HepG2 (cell line): ENCODE measurements around the gene GLIS1. TPM values are rescaled to one million over a fixed set of nuclear protein-coding genes. Genes with fewer than 3 reads are reported as not detected.

Experiments
- ATAC-seq: fragments of 200-7000 bp; cut with Tn5 transposase; 3 replicates; pipeline ENCODE4 v1.9.1; 2020; ENCODE audit warnings: mild to moderate bottlenecking, moderate library complexity
- BruUV-seq: library from RNA; stranded (reverse); fragments of 400-500 nt; replicated peaks from 2 replicates; lab custom pipeline; 2021; lab: Mats Ljungman, UMichigan
- CTCF ChIA-PET: fragments of 300-600 bp; formaldehyde crosslinking; extraction: SDS; loops from one replicate; lab custom pipeline; 2021; ENCODE audit warnings: low total read pairs, inconsistent platforms, low intra/inter-chr PET ratio; lab: Yijun Ruan, JAX
- POLR2A ChIA-PET: fragments of 350-600 bp; sonication (Branson Sonifier 250); formaldehyde crosslinking; loops from one replicate; lab custom pipeline; 2020; ENCODE audit warnings: antibody characterized with exemption, inconsistent platforms; lab: Yijun Ruan, JAX
- DNase-seq: peaks from one replicate; pipeline ENCODE4 v3.0.0-alpha.2; 2015; ENCODE audit warnings: low spot score
- FAIRE-seq: peaks from 3 replicates; lab custom pipeline; 2011; peaks lifted over from hg19 to GRCh38; lab: Jason Lieb, UNC
- H2AFZ ChIP-seq: one replicate; pipeline ENCODE4 v1.6.1; 2011; ENCODE audit warnings: low read length, inconsistent platforms
- H3K27ac ChIP-seq: fragments of 300-600 bp; 3 replicates; pipeline ENCODE4 v1.8.0; 2011; ENCODE audit warnings: mixed run types, mild to moderate bottlenecking, mixed read lengths, low read length, inconsistent platforms; ENCODE audit not compliant: insufficient read depth; ENCODE audit errors: extremely low read length
- H3K27me3 ChIP-seq, 2 experiments: fragments of 200-600 bp in 1 of 2; 2 replicates in 1 of 2; 3 replicates in 1 of 2; pipeline versions ENCODE4 v1.6.0 to v1.8.0; 2011; ENCODE audit warnings: low read length in 2 of 2, mild to moderate bottlenecking in 2 of 2, moderate library complexity in 2 of 2, inconsistent platforms in 1 of 2; ENCODE audit not compliant: insufficient read depth in 2 of 2, control insufficient read depth in 1 of 2
- H3K36me3 ChIP-seq, 2 experiments: fragments of 200-600 bp in 1 of 2; replicated peaks in 1 of 2; 2 replicates in 1 of 2; 3 replicates in 1 of 2; pipeline versions ENCODE4 v1.5.1 to v1.8.0; 2011; ENCODE audit warnings: low read length in 2 of 2, inconsistent platforms in 1 of 2; ENCODE audit not compliant: insufficient read depth in 2 of 2, control insufficient read depth in 1 of 2
- H3K4me1 ChIP-seq: 2 replicates; pipeline ENCODE4 v1.5.1; 2012; ENCODE audit warnings: low read length, inconsistent platforms; ENCODE audit not compliant: insufficient read depth
- H3K4me2 ChIP-seq: 2 replicates; pipeline ENCODE4 v1.6.0; 2011; ENCODE audit warnings: low read depth, low read length, inconsistent platforms
- H3K4me3 ChIP-seq, 3 experiments: fragments of 200-600 bp in 1 of 3; sonication (generic), shearing (Covaris generic) in 1 of 3; replicated peaks in 1 of 3; 2 replicates each; pipeline ENCODE4 v1.5.1; 2011 to 2016; ENCODE audit warnings: low read length in 3 of 3, inconsistent platforms in 2 of 3, low read depth in 2 of 3, mild to moderate bottlenecking in 2 of 3, control low read depth in 1 of 3, mixed read lengths in 1 of 3; ENCODE audit not compliant: insufficient read depth in 1 of 3
- H3K79me2 ChIP-seq: one replicate; pipeline ENCODE4 v1.6.1; 2011; ENCODE audit warnings: low read length, inconsistent platforms; ENCODE audit not compliant: insufficient read depth
- H3K9ac ChIP-seq: 2 replicates; pipeline ENCODE4 v1.6.0; 2011; ENCODE audit warnings: mild to moderate bottlenecking, low read depth, low read length, inconsistent platforms; ENCODE audit not compliant: insufficient read depth
- H3K9me3 ChIP-seq: 2 replicates; pipeline ENCODE4 v1.5.1; 2012; ENCODE audit warnings: mild to moderate bottlenecking, low read length
- H4K20me1 ChIP-seq: 2 replicates; pipeline ENCODE4 v1.6.0; 2011; ENCODE audit warnings: inconsistent platforms, mild to moderate bottlenecking, low read length, moderate library complexity; ENCODE audit not compliant: insufficient read depth
- EEA1 ChIP-seq: sonication (generic); formaldehyde crosslinking; IDR thresholded peaks from 2 replicates; pipeline ENCODE4 v1.5.1; 2020; ENCODE audit warnings: mild to moderate bottlenecking, missing genetic modification reagents, borderline replicate concordance
- KDM4B ChIP-seq: sonication (generic); formaldehyde crosslinking; IDR thresholded peaks from 2 replicates; pipeline ENCODE4 v1.4.0; 2020; ENCODE audit warnings: missing genetic modification reagents
- ZSCAN21 ChIP-seq: sonication (generic); formaldehyde crosslinking; IDR thresholded peaks from 2 replicates; pipeline ENCODE4 v1.8.0; 2022; ENCODE audit warnings: mild to moderate bottlenecking, missing genetic modification reagents, moderate library complexity, borderline replicate concordance
- ZSCAN29 ChIP-seq: sonication (generic); formaldehyde crosslinking; conservative IDR thresholded peaks from 2 replicates; pipeline ENCODE4 v1.4.0; 2020; ENCODE audit warnings: mild to moderate bottlenecking, missing genetic modification reagents
- WGBS: methylation state at CpG from one replicate; pipeline ENCODE4 v1.1.6; 2017; ENCODE audit warnings: low lambda C conversion rate; 5-methylcytosine and 5-hydroxymethylcytosine counted together
- in situ Hi-C: cut with HindIII; loops from 2 replicates; pipeline ENCODE4 v1.10.0; 2017; ENCODE audit warnings: low pct_unique_long_range_greater_than_20kb; ENCODE audit not compliant: extremely low pct_ligation_motif_present
- intact Hi-C: fragments of 100-400 bp; cut with micrococcal nuclease; formaldehyde crosslinking; loops from one replicate; pipeline ENCODE4 v1.10.0; 2022; ENCODE audit not compliant: unreplicated experiment
- polyA plus RNA-seq, 8 experiments: library from polyadenylated mRNA; depleted of rRNA in 3 of 8; stranded (reverse) in 7 of 8; unstranded in 1 of 8; fragments of >200 nt; fragmentation: Illumina TruSeq in 4 of 8; extraction: Trizol in 4 of 8; gene quantifications; 2 replicates each; pipeline versions ENCODE4 v1.2.1 to v1.2.3, GENCODE V29; 2011 to 2016; ENCODE audit warnings: low read depth in 4 of 8, missing spikeins in 1 of 8, mixed read lengths in 1 of 8; ENCODE audit not compliant: insufficient read depth in 1 of 8
- total RNA-seq, 5 experiments: library from RNA; depleted of rRNA; stranded (reverse); fragments of >200 nt; fragmentation: Illumina TruSeq; extraction: Trizol; gene quantifications; 2 replicates each; pipeline ENCODE4 v1.2.3, GENCODE V29; 2016; ENCODE audit warnings: low read depth in 1 of 5
- TF ChIP-seq, protein P1 (sequence below), 2 experiments: fragments of 450-650 bp in 1 of 2; sonication (generic) in 1 of 2; formaldehyde crosslinking in 1 of 2; IDR thresholded peaks; 2 replicates each; pipeline versions ENCODE4 v1.6.1 to v1.8.0; 2016 to 2022; ENCODE audit warnings: antibody characterized with exemption in 1 of 2, mild to moderate bottlenecking in 1 of 2, missing genetic modification reagents in 1 of 2

The GLIS1 gene
- total and polyA plus RNA-seq, 2 of the 13 experiments (the other 11 are each of a cell fraction or from before 2014, with no cell fraction given) = 0.03 TPM; not detected in 1

DNA sequence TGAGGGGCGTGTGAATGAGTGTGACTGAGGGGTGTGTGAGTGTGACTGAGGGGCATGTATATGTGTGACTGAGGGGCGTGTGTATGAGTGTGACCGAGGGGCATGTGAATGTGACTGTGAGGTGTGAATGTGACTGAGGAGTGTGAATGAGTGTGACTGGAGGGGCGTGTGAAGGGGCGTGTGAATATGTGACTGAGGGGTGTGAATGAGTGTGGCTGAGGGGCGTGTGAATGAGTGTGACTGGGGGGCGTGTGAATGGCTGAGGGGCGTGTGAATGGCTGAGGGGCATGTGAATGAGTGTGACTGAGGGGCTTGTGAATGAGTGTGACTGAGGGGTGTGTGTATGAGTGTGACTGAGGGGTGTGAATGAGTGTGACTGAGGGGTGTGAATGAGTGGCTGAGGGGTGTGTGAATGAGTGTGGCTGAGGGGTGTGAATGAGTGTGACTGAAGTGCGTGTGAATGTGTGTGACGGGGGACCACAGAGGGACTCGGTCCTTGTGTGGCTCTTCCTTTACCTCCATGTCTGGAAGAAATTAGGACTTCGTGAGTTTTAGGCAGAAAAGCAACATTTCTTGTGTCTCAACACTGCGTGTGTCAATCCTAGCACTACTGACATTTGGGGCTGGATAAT lies 105.8 kb downstream of the GLIS1 start:
- FAIRE-seq = no peak
- no peaks in the 10 kb centered on the region for H3K4me1 ChIP-seq
- H2AFZ ChIP-seq = no peak overlapping the region
- BruUV-seq = no TSS peak
- H3K27ac ChIP-seq = no peak overlapping the region
- intact Hi-C loops (no loop called here), in situ Hi-C loops (no loop called here)
- no peaks in the 10 kb centered on the region for H3K79me2 ChIP-seq
- no peak overlapping the region for H3K4me2 ChIP-seq
- WGBS = 29% methylated on average over 11 of the region's 13 CpGs
- peaks cover 2 to 30% of the 10 kb centered on the region in 2 experiments; a peak in 3 of 5 replicates for H3K27me3 ChIP-seq
- no peak for ATAC-seq
- H3K9me3 ChIP-seq = no peaks in the 10 kb centered on the region
- POLR2A ChIA-PET = no interaction called here
- H3K4me3 ChIP-seq = no peak overlapping the region
- CTCF ChIA-PET = no interaction called here
- TF ChIP-seq ZSCAN29 (CRISPR knock-in tag) (no peak), KDM4B (CRISPR knock-in tag) (no peak), EEA1 (CRISPR knock-in tag) (no peak), ZSCAN21 (CRISPR knock-in tag) (no peak)
- TF ChIP-seq, protein P1, sequence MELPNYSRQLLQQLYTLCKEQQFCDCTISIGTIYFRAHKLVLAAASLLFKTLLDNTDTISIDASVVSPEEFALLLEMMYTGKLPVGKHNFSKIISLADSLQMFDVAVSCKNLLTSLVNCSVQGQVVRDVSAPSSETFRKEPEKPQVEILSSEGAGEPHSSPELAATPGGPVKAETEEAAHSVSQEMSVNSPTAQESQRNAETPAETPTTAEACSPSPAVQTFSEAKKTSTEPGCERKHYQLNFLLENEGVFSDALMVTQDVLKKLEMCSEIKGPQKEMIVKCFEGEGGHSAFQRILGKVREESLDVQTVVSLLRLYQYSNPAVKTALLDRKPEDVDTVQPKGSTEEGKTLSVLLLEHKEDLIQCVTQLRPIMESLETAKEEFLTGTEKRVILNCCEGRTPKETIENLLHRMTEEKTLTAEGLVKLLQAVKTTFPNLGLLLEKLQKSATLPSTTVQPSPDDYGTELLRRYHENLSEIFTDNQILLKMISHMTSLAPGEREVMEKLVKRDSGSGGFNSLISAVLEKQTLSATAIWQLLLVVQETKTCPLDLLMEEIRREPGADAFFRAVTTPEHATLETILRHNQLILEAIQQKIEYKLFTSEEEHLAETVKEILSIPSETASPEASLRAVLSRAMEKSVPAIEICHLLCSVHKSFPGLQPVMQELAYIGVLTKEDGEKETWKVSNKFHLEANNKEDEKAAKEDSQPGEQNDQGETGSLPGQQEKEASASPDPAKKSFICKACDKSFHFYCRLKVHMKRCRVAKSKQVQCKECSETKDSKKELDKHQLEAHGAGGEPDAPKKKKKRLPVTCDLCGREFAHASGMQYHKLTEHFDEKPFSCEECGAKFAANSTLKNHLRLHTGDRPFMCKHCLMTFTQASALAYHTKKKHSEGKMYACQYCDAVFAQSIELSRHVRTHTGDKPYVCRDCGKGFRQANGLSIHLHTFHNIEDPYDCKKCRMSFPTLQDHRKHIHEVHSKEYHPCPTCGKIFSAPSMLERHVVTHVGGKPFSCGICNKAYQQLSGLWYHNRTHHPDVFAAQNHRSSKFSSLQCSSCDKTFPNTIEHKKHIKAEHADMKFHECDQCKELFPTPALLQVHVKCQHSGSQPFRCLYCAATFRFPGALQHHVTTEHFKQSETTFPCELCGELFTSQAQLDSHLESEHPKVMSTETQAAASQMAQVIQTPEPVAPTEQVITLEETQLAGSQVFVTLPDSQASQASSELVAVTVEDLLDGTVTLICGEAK (IDR thresholded peaks at IDR 0.05) = no peak
- TF ChIP-seq, protein P1 (CRISPR knock-in tag; IDR thresholded peaks at IDR 0.05) = no peak
- no peaks in the 10 kb centered on the region for H4K20me1 ChIP-seq
- no peaks in the 10 kb centered on the region for H3K36me3 ChIP-seq
- H3K9ac ChIP-seq = no peak overlapping the region
- DNase-seq = no peak
